ENCODE data around the gene DBP.

DBP gene

DNA sequence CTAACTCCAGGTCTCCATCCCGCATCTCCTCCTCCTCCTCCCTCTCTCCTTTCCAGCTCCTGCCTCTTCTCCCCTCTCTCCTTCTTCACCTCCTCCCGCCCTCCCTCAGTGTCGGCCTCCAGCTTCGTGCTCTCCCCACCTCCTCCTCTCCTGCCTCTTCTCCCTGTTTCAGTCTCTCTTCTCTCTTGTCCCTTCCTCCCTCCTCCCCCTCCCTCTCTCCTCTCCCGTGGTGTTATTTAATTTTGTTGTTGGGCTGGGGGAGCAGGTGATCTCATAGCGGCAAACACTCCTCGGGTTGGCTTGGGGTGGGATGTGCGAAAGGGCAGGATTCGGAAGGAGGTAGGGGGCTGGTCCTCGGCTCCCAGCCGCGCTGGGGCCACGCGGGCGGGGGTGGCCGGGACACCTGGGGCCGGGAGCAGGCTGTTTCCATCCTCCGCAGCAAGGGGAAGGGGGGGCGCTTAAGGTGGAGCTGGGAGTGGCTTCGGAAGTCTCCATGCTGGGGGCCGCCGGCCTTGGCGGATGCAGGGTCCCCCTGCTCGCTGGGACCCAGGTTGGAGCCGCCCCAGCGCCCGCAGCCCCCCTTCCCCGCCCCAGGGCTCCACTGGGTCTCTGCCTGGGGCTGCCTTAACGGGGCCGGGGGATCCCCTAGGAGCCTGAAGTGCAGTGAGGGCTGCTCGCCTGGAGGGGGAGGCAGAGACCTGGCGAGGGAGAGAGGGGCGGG is 9.0 kb upstream of the DBP start, which contains the start of gene CA11 (continued):
- TF ChIP-seq ZBTB21 (tag by site-specific recombination; IDR thresholded peaks at IDR 0.05) (no peak), KLF8 (tag by site-specific recombination; IDR thresholded peaks at IDR 0.05) (peak; percentile 82), ZNF585B (tag by site-specific recombination; IDR thresholded peaks at IDR 0.05) (no peak), BCL11A (tag by site-specific recombination; IDR thresholded peaks at IDR 0.05; ENCODE audit: low read depth) (no peak), ZNF596 (tag by site-specific recombination; IDR thresholded peaks at IDR 0.05) (peak; percentile 24; the same call in 1 of the 2 replicates), ZNF266 (tag by site-specific recombination; IDR thresholded peaks at IDR 0.05; ENCODE audit: low read depth) (no peak; the same call in 1 of the 2 replicates), ZNF660 (tag by site-specific recombination; IDR thresholded peaks at IDR 0.05) (peak; percentile 57; the same call in 1 of the 2 replicates), OSR2 (tag by site-specific recombination; IDR thresholded peaks at IDR 0.05) (0 out of 2 replicates have a peak, but pooled peaks have one; percentile 38), ZNF394 (tag by site-specific recombination; IDR thresholded peaks at IDR 0.05; ENCODE audit: borderline replicate concordance) (peak; percentile 31; the same call in 1 of the 2 replicates), ZNF433 (tag by site-specific recombination; IDR thresholded peaks at IDR 0.05; ENCODE audit: low read depth) (no peak), PRDM10 (tag by site-specific recombination; IDR thresholded peaks at IDR 0.05) (peak; percentile 98), ZNF785 (tag by site-specific recombination; IDR thresholded peaks at IDR 0.05) (peak; percentile 65; the same call in 1 of the 2 replicates), ZNF473 (tag by site-specific recombination; IDR thresholded peaks at IDR 0.05) (no peak), ZBTB49 (tag by site-specific recombination; IDR thresholded peaks at IDR 0.05; ENCODE audit: low read depth) (no peak), ZBTB8A (tag by site-specific recombination; IDR thresholded peaks at IDR 0.05) (peak; percentile 73), ZNF354C (tag by site-specific recombination; IDR thresholded peaks at IDR 0.05; ENCODE audit: borderline replicate concordance, low read depth) (no peak), ZNF223 (tag by site-specific recombination; IDR thresholded peaks at IDR 0.05) (no peak), ZNF558 (tag by site-specific recombination; IDR thresholded peaks at IDR 0.05) (no peak), ZNF155 (tag by site-specific recombination; IDR thresholded peaks at IDR 0.05) (no peak), ZNF24 (tag by site-specific recombination; IDR thresholded peaks at IDR 0.05) (no peak), ZNF521 (tag by site-specific recombination; IDR thresholded peaks at IDR 0.05) (no peak), ZNF148 (tag by site-specific recombination; IDR thresholded peaks at IDR 0.05; ENCODE audit: borderline replicate concordance) (no peak)
- TF ChIP-seq, protein P1, sequence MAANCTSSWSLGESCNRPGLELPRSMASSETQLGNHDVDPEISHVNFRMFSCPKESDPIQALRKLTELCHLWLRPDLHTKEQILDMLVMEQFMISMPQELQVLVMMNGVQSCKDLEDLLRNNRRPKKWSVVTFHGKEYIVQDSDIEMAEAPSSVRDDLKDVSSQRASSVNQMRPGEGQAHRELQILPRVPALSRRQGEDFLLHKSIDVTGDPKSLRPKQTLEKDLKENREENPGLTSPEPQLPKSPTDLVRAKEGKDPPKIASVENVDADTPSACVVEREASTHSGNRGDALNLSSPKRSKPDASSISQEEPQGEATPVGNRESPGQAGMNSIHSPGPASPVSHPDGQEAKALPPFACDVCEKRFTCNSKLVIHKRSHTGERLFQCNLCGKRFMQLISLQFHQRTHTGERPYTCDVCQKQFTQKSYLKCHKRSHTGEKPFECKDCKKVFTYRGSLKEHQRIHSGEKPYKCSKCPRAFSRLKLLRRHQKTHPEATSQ (tag by site-specific recombination; IDR thresholded peaks at IDR 0.05), result no peak
